Liver (tissue), 9 donors: ENCODE measurements around the gene PEX7. TPM values are rescaled to one million over a fixed set of nuclear protein-coding genes. Genes with fewer than 3 reads are reported as not detected.

Source experiments
- DNase-seq: peaks from one replicate; pipeline ENCODE4 v3.0.0-alpha.2; 2017; ENCODE audit warnings: low spot score
- H3K27ac ChIP-seq, 2 donors: one replicate each; pipeline ENCODE4 v1.7.0; 2013; ENCODE audit warnings: inconsistent platforms in 2 of 2, low read length in 2 of 2, control low read depth in 1 of 2, low read depth in 1 of 2, mild to moderate bottlenecking in 1 of 2
- H3K27me3 ChIP-seq, 4 donors: one replicate each; pipeline versions ENCODE4 v1.6.1 to v1.7.0; 2013; ENCODE audit warnings: low read length in 3 of 4, inconsistent platforms in 1 of 4, mild to moderate bottlenecking in 1 of 4, moderate library complexity in 1 of 4; ENCODE audit not compliant: control insufficient read depth in 4 of 4, insufficient read depth in 4 of 4
- H3K36me3 ChIP-seq, 4 donors: one replicate each; pipeline versions ENCODE4 v1.6.1 to v1.7.0; 2013; ENCODE audit warnings: low read length in 3 of 4, mild to moderate bottlenecking in 3 of 4, low read depth in 1 of 4, moderate library complexity in 1 of 4; ENCODE audit not compliant: control insufficient read depth in 4 of 4, insufficient read depth in 3 of 4
- H3K4me1 ChIP-seq, 4 donors: one replicate each; pipeline versions ENCODE4 v1.6.1 to v1.7.0; 2013; ENCODE audit warnings: low read length in 3 of 4, mild to moderate bottlenecking in 3 of 4, moderate library complexity in 1 of 4; ENCODE audit not compliant: control insufficient read depth in 4 of 4, insufficient read depth in 4 of 4
- H3K4me3 ChIP-seq, 3 donors: one replicate each; pipeline versions ENCODE4 v1.6.1 to v1.7.0; 2013; ENCODE audit warnings: low read length in 3 of 3, control low read depth in 1 of 3, low read depth in 1 of 3, mild to moderate bottlenecking in 1 of 3
- H3K9ac ChIP-seq, 2 donors: one replicate each; pipeline ENCODE4 v1.7.0; 2013; ENCODE audit warnings: low read length in 2 of 2, mild to moderate bottlenecking in 2 of 2, moderate library complexity in 2 of 2, control low read depth in 1 of 2, low read depth in 1 of 2
- H3K9me3 ChIP-seq, 4 donors: one replicate each; pipeline versions ENCODE4 v1.6.1 to v1.7.0; 2013; ENCODE audit warnings: low read length in 3 of 4; ENCODE audit not compliant: control insufficient read depth in 4 of 4
- EGR1 ChIP-seq, 2 donors: IDR thresholded peaks; 2 replicates each; pipeline ENCODE4 v1.6.1; 2016 to 2018; ENCODE audit warnings: antibody characterized with exemption in 2 of 2, low read depth in 2 of 2
- FOXA2 ChIP-seq: IDR thresholded peaks from 2 replicates; pipeline ENCODE4 v1.6.1; 2016; ENCODE audit warnings: antibody characterized with exemption
- HNF4A ChIP-seq, 2 donors: conservative IDR thresholded peaks; 2 replicates each; pipeline ENCODE4 v1.6.1; 2016; ENCODE audit warnings: antibody characterized with exemption in 2 of 2, mild to moderate bottlenecking in 2 of 2
- HNF4G ChIP-seq: IDR thresholded peaks from 2 replicates; pipeline ENCODE4 v1.6.1; 2016; ENCODE audit warnings: antibody characterized with exemption
- JUND ChIP-seq, 2 donors: IDR thresholded peaks; 2 replicates each; pipeline ENCODE4 v1.6.1; 2016; ENCODE audit warnings: antibody characterized with exemption in 2 of 2
- MAX ChIP-seq: IDR thresholded peaks from 2 replicates; pipeline ENCODE4 v1.6.1; 2016; ENCODE audit warnings: antibody characterized with exemption
- NR2F2 ChIP-seq: IDR thresholded peaks from 2 replicates; pipeline ENCODE4 v1.6.1; 2016; ENCODE audit warnings: antibody characterized with exemption
- RAD21 ChIP-seq, 2 donors: IDR thresholded peaks; 2 replicates each; pipeline ENCODE4 v1.6.1; 2016; ENCODE audit warnings: antibody characterized with exemption in 2 of 2, mild to moderate bottlenecking in 2 of 2
- REST ChIP-seq: IDR thresholded peaks from 2 replicates; pipeline ENCODE4 v1.6.1; 2016; ENCODE audit warnings: antibody characterized with exemption, mild to moderate bottlenecking
- RXRA ChIP-seq, 2 donors: IDR thresholded peaks; 2 replicates each; pipeline ENCODE4 v1.6.1; 2017 to 2018; ENCODE audit warnings: antibody characterized with exemption in 2 of 2, mild to moderate bottlenecking in 1 of 2
- SP1 ChIP-seq: IDR thresholded peaks from 2 replicates; pipeline ENCODE4 v1.6.1; 2018; ENCODE audit warnings: antibody characterized with exemption, mild to moderate bottlenecking
- TAF1 ChIP-seq: conservative IDR thresholded peaks from 2 replicates; pipeline ENCODE4 v1.6.1; 2016; ENCODE audit warnings: antibody characterized with exemption, mild to moderate bottlenecking
- YY1 ChIP-seq: IDR thresholded peaks from 2 replicates; pipeline ENCODE4 v1.6.1; 2016; ENCODE audit warnings: antibody characterized with exemption, mild to moderate bottlenecking
- ZBTB33 ChIP-seq: IDR thresholded peaks from 2 replicates; pipeline ENCODE4 v1.6.1; 2016; ENCODE audit warnings: antibody characterized with exemption
- WGBS: extraction: QIAGEN DNeasy Blood & Tissue Kit; methylation state at CpG from one replicate; pipeline ENCODE4 v1.1.7; 2013; 5-methylcytosine and 5-hydroxymethylcytosine counted together
- polyA plus RNA-seq, 2 donors: library from polyadenylated mRNA; stranded (reverse) in 1 of 2; unstranded in 1 of 2; fragments of 200-250 nt in 1 of 2; fragments of >200 nt in 1 of 2; fragmentation: Nextera tagmentation in 1 of 2; extraction: Ambion mirVana in 1 of 2; gene quantifications; one replicate each; pipeline versions ENCODE4 v1.2.1 to v1.2.3, GENCODE V29; 2013 to 2015
- total RNA-seq, 2 donors: library from RNA; depleted of rRNA; stranded (reverse); fragments of >200 nt; gene quantifications; one replicate each; pipeline ENCODE4 v1.2.3, GENCODE V29; 2014
- TF ChIP-seq, protein P1 (sequence below): IDR thresholded peaks from 2 replicates; pipeline ENCODE4 v1.6.1; 2016; ENCODE audit warnings: antibody characterized with exemption
- TF ChIP-seq, protein P2 (sequence below): fragments of 150-350 bp; IDR thresholded peaks from 2 replicates; pipeline ENCODE4 v1.5.1; 2017; ENCODE audit warnings: improper control_type of control experiment, low read depth, low read length; ENCODE audit not compliant: missing input control
- donor health status: healthy.
- donor health status: healthy.
- donor health status: healthy.
- donor health status: healthy.
- donor health status: healthy.

Gene PEX7
- total and polyA plus RNA-seq, 4 donors, result 5.2 to 7.5 (median 6.2) TPM

DNA sequence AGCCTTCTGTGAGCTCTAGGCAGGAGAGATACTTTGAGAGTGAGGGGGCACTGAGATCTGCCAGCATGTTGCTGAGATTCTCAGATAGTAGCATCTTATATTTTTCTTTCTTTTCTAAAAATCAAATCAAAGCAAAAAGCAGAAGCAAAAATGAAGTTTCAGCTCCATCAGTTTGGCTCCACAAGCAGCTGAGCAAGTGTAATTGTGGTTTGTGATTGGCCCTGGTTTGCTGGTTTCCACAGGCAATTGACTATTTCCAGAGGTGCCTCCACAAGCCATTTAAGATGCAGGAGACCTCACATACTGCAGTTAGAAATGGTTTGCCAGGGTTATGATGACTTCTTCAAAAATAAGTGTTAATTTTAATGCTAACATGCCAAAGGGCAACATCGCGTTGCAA is 104.0 kb downstream of the PEX7 start:
- no peak overlapping the region for H3K4me3 ChIP-seq
- TF ChIP-seq MAX (no peak), EGR1 (IDR thresholded peaks at IDR 0.05; ENCODE audit: low read depth in 2 of 2) (no peak), HNF4G (no peak), JUND (IDR thresholded peaks at IDR 0.05) (no peak), FOXA2 (no peak)
- H3K9me3 ChIP-seq, result no peaks in the 10 kb centered on the region
- 96% methylated on average over 2 of the region's 2 CpGs for WGBS
- DNase-seq, result no peak
- peaks cover 3 to 10% (median 3%) of the 10 kb centered on the region in 4 donors for H3K27me3 ChIP-seq
- H3K27ac ChIP-seq, result no peak overlapping the region
- H3K36me3 ChIP-seq, result no peaks in the 10 kb centered on the region
- no peak overlapping the region for H3K9ac ChIP-seq
- peaks cover 12 to 18% (median 13%) of the 10 kb centered on the region in 4 donors for H3K4me1 ChIP-seq

- Histone ChIP-seq H3K4me3 (no peak overlapping the region), H3K27ac (no peak overlapping the region), H3K4me1 (peaks cover 3 to 8% (median 5%) of the 10 kb centered on the region in 4 donors), H3K27me3 (peaks cover 3 to 10% (median 3%) of the 10 kb centered on the region in 4 donors), H3K9ac (no peak overlapping the region), H3K9me3 (no peaks in the 10 kb centered on the region), H3K36me3 (no peaks in the 10 kb centered on the region)
- TF ChIP-seq HNF4A (conservative IDR thresholded peaks at IDR 0.05), result no peak
- TF ChIP-seq NR2F2, result no peak
- TF ChIP-seq, protein P1, sequence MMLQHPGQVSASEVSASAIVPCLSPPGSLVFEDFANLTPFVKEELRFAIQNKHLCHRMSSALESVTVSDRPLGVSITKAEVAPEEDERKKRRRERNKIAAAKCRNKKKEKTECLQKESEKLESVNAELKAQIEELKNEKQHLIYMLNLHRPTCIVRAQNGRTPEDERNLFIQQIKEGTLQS, result no peak
- TF ChIP-seq, protein P2, sequence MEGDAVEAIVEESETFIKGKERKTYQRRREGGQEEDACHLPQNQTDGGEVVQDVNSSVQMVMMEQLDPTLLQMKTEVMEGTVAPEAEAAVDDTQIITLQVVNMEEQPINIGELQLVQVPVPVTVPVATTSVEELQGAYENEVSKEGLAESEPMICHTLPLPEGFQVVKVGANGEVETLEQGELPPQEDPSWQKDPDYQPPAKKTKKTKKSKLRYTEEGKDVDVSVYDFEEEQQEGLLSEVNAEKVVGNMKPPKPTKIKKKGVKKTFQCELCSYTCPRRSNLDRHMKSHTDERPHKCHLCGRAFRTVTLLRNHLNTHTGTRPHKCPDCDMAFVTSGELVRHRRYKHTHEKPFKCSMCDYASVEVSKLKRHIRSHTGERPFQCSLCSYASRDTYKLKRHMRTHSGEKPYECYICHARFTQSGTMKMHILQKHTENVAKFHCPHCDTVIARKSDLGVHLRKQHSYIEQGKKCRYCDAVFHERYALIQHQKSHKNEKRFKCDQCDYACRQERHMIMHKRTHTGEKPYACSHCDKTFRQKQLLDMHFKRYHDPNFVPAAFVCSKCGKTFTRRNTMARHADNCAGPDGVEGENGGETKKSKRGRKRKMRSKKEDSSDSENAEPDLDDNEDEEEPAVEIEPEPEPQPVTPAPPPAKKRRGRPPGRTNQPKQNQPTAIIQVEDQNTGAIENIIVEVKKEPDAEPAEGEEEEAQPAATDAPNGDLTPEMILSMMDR, result no peak
- TF ChIP-seq TAF1, result no peak
- no peak for TF ChIP-seq REST
- TF ChIP-seq RXRA (IDR thresholded peaks at IDR 0.05), result no peak
- TF ChIP-seq FOXA2, result no peak
- TF ChIP-seq RAD21 (IDR thresholded peaks at IDR 0.05), result peak; percentile 8 to 42
- DNase-seq, result no peak
- WGBS, result 83% methylated on average over 3 of the region's 3 CpGs
These were observed 104.9 kb downstream of the PEX7 start for GRCh38 chr6:136927292-136927691.

DNA sequence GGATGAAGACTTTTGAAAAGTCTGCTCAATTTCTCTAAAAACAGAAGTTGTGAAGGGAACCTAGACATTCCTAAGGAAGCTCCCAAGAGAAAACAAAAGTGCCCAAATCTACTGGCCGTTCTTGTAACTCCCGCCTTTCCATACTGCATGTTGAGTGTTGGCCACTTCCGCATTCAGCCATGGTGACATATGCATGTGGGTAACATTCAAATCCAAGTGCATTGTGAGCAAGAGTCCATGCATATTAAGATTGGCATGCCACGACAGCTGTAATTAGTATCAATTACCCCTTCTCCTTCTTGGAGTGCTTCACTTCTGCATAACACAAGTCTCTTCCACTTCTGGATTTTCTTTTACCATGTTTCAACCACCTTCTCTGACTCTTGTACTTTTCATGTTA is 108.1 kb downstream of the PEX7 start:
- WGBS, result 88% methylated on average over 4 of the region's 4 CpGs
- Histone ChIP-seq H3K9ac (no peak overlapping the region), H3K27me3 (peaks cover 0 to 5% (median 1%) of the 10 kb centered on the region in 4 donors), H3K9me3 (no peaks in the 10 kb centered on the region), H3K36me3 (no peaks in the 10 kb centered on the region), H3K4me1 (no peaks in the 10 kb centered on the region), H3K27ac (no peak overlapping the region), H3K4me3 (no peak overlapping the region)
- no peak for TF ChIP-seq YY1
- no peak for TF ChIP-seq REST
- no peak for TF ChIP-seq SP1
- no peak for TF ChIP-seq JUND (IDR thresholded peaks at IDR 0.05)
- no peak for TF ChIP-seq TAF1
- no peak for TF ChIP-seq ZBTB33
- no peak for TF ChIP-seq HNF4A (conservative IDR thresholded peaks at IDR 0.05)
- no peak for TF ChIP-seq EGR1 (IDR thresholded peaks at IDR 0.05; ENCODE audit: low read depth in 2 of 2)
- TF ChIP-seq NR2F2, result no peak
- DNase-seq, result no peak
